ENCODE measurements around the gene USP32.
"Not testable (repeated sequence)": the region's sequence is repeated elsewhere in the genome, so short reads cannot be mapped to it uniquely, and the experiment has no call there.

USP32 gene

DNA sequence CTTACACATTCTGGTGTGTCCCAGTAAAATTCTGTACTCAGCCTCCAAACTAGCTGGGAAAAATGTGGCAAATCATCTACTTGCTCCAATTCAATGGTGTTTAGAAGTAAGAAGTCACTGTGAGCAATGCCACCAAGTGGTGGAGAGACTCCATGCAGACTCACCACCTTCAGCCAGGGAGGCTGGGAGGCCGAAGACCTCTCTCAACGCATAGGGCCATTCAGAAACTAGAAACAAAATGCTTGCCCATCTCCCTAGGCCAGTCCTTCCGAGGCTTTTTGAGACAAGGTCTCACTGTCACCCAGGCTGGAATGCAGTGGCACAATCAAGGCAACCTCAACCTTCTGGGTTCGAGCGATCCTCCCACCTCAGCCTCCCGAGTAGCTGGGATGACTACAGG lies 217.2 kb downstream of the USP32 start:
- peak; percentile 31 for DNase-seq (ENCODE audit: low read depth)
- not testable (repeated sequence) for H3K4me3 ChIP-seq (ENCODE audit: low read depth, low read length)
- peak; percentile 35 for TF ChIP-seq CTCF (IDR thresholded peaks at IDR 0.05; ENCODE audit: low read depth, low read length)

DNA sequence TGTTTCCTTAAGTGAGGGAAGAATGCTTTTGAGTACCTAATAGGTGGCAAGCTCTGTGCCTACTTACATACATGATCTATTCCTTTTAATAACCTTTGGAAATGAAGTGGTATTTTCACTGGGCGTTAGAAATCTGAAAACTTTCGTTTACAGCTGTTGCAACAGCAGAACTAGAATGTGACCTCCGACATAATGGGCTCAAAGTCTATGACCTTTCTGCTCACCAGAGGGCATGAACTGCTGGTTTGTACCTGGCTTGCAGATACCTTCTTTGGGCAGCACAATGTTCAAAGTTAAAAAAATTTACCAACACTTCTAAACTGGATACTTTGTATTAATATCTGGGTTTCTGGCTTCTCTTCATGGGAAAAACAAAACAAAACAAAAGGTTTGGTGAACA lies 217.9 kb downstream of the USP32 start:
- TF ChIP-seq POLR2A (IDR thresholded peaks at IDR 0.05; ENCODE audit: extremely low read depth, insufficient read length): no peak
- TF ChIP-seq MAX (IDR thresholded peaks at IDR 0.05; ENCODE audit: low read depth, low read length): no peak
- no peak for TF ChIP-seq CTCF (IDR thresholded peaks at IDR 0.05; ENCODE audit: low read depth, low read length)
- TF ChIP-seq MYC (IDR thresholded peaks at IDR 0.05; ENCODE audit: low read depth, low read length): no peak
- H3K4me3 ChIP-seq (ENCODE audit: low read depth, low read length): no peak overlapping the region
- DNase-seq (ENCODE audit: low read depth): no peak

- TF ChIP-seq POLR2A (IDR thresholded peaks at IDR 0.05; ENCODE audit: extremely low read depth, insufficient read length) (no peak), CTCF (IDR thresholded peaks at IDR 0.05; ENCODE audit: low read depth, low read length) (no peak), MAX (IDR thresholded peaks at IDR 0.05; ENCODE audit: low read depth, low read length) (no peak), MYC (IDR thresholded peaks at IDR 0.05; ENCODE audit: low read depth, low read length) (no peak)
- DNase-seq (ENCODE audit: low read depth): peak; percentile 74
- no peak overlapping the region for H3K4me3 ChIP-seq (ENCODE audit: low read depth, low read length)
Observed at GRCh38 chr17:60173304-60173819, 218.6 kb downstream of the USP32 start.

DNA sequence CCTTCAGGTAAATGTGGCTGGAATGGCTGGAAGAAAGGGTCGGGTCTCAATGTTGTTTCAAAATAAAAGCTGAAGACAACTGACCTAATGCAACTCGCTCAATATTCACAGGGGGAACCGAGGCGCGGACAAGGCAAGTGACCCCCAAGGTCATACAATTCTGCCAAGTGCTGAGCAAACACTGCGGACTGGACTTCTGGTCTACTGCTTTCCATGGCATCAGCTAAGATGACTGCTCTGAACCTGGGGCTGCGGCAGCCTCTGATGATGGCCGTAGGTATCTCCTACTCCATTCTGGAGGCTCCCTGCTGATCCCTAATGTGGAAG lies 220.2 kb downstream of the USP32 start:
- DNase-seq (ENCODE audit: low read depth): no peak
- no peak overlapping the region for H3K4me3 ChIP-seq (ENCODE audit: low read depth, low read length)
- TF ChIP-seq MYC (IDR thresholded peaks at IDR 0.05; ENCODE audit: low read depth, low read length) (no peak), MAX (IDR thresholded peaks at IDR 0.05; ENCODE audit: low read depth, low read length) (no peak), CTCF (IDR thresholded peaks at IDR 0.05; ENCODE audit: low read depth, low read length) (no peak), POLR2A (IDR thresholded peaks at IDR 0.05; ENCODE audit: extremely low read depth, insufficient read length) (no peak)

DNA sequence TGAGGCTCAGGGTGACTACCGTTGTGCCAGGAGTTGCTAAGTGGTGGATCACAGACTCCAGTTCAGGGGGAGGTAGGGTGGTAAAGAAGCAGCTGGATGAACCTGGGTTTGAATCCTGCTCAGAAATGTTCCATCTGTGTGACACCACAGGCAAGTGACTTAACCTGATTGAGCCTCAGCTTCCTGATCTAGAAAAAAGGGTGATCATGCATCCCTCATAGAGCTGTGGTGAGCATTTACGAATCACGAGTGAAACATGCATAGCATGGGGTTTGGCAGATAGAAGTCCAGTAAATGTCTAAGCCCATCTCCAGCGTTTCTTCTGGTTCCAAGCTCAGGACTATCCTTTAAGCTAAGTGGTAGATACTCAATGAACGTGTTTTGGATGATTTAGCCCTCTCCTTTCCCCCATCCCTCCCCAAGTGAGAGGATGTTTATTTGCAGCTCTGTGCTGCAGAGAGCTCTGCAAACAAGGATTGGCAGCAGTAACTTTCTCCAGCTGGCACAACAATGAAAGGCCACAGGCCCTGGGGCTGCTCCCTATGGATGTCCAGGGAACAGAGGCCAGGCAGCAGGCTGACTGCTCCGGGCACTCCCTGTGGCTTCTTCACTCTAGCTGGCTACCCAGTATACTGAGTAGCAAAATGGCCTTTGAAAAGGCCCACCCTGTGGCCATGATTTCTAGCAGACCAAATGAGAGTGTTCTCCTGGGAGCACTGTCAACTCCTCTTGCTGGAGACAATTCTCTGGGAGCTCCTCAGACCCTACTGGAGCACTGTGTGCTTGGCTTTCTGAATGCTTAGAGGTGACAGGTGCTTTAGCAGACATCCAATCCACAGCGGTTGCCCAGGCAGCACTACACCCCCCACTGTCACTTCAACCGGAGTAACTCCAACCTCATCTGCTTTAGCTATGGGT lies 220.8 kb downstream of the USP32 start:
- no peak overlapping the region for H3K4me3 ChIP-seq (ENCODE audit: low read depth, low read length)
- no peak for DNase-seq (ENCODE audit: low read depth)
- TF ChIP-seq POLR2A (IDR thresholded peaks at IDR 0.05; ENCODE audit: extremely low read depth, insufficient read length) (no peak), CTCF (IDR thresholded peaks at IDR 0.05; ENCODE audit: low read depth, low read length) (no peak), MYC (IDR thresholded peaks at IDR 0.05; ENCODE audit: low read depth, low read length) (no peak), MAX (IDR thresholded peaks at IDR 0.05; ENCODE audit: low read depth, low read length) (no peak)
